Upper lobe of left lung (tissue), 6 donors: ENCODE data around the gene ADCY3. TPM values are rescaled to one million over a fixed set of nuclear protein-coding genes. Genes with fewer than 3 reads are reported as not detected.
A peak's percentile ranks its signal among the peaks of the same experiment; 100 is the strongest.

ENCODE experiments used
- ATAC-seq, 2 donors: fragments of 200-7000 bp; cut with Tn5 transposase; one replicate each; pipeline ENCODE4 v1.9.1; 2022; ENCODE audit warnings: mild to moderate bottlenecking in 2 of 2, moderate library complexity in 2 of 2; ENCODE audit not compliant: low FRiP score in 2 of 2
- DNase-seq, 2 donors: peaks; one replicate each; pipeline ENCODE4 v3.0.0-alpha.2; 2019 to 2020
- H3K27ac ChIP-seq, 4 donors: fragments of 200-600 bp; sonication (generic); one replicate each; pipeline ENCODE4 v1.5.1; 2016 to 2019
- H3K27me3 ChIP-seq, 4 donors: fragments of 200-600 bp; sonication (generic); one replicate each; pipeline ENCODE4 v1.5.1; 2017 to 2019
- H3K36me3 ChIP-seq, 4 donors: fragments of 200-600 bp; sonication (generic); one replicate each; pipeline ENCODE4 v1.5.1; 2016 to 2019
- H3K4me1 ChIP-seq, 4 donors: fragments of 200-600 bp; sonication (generic); one replicate each; pipeline ENCODE4 v1.5.1; 2018 to 2019
- H3K4me3 ChIP-seq, 4 donors: fragments of 200-600 bp; sonication (generic); one replicate each; pipeline ENCODE4 v1.5.1; 2017 to 2019; ENCODE audit warnings: mild to moderate bottlenecking in 2 of 4, moderate library complexity in 1 of 4
- H3K9me3 ChIP-seq, 4 donors: fragments of 200-600 bp; sonication (generic); one replicate each; pipeline ENCODE4 v1.5.1; 2018 to 2019
- CTCF ChIP-seq, 6 experiments: fragments of 450-650 bp in 4 of 6; fragments of 200-600 bp in 2 of 6; sonication (generic) in 2 of 6; IDR thresholded peaks; one replicate each; pipeline ENCODE4 v1.5.1; 2016 to 2019; ENCODE audit warnings: antibody characterized with exemption in 6 of 6
- EP300 ChIP-seq, 4 donors: sonication (generic); formaldehyde crosslinking; IDR thresholded peaks; one replicate each; pipeline ENCODE4 v1.5.1; 2017; ENCODE audit warnings: antibody characterized with exemption in 4 of 4, control low read depth in 2 of 4
- POLR2A ChIP-seq, 4 donors: fragments of 450-650 bp; IDR thresholded peaks; one replicate each; pipeline ENCODE4 v1.5.1; 2016 to 2017; ENCODE audit warnings: antibody characterized with exemption in 4 of 4, mild to moderate bottlenecking in 2 of 4
- POLR2AphosphoS5 ChIP-seq, 2 donors: sonication (generic); formaldehyde crosslinking; IDR thresholded peaks; one replicate each; pipeline ENCODE4 v1.5.1; 2017; ENCODE audit warnings: antibody characterized with exemption in 2 of 2
- WGBS, 2 donors: methylation state at CpG; one replicate each; pipeline ENCODE4 v1.1.5; 2017 to 2018; 5-methylcytosine and 5-hydroxymethylcytosine counted together
- total RNA-seq, 6 donors: library from RNA; depleted of rRNA in 4 of 6; stranded (reverse); fragments of >200 nt in 4 of 6; gene quantifications; one replicate each; pipeline versions ENCODE4 v1.1.0 to v1.2.1, GENCODE V29; 2016 to 2021
- donor health status: DM: no; HTN: no; CAD: no; lungs with moderate emphysema.
- donor health status: DM: no; HTN: yes; CAD: no; lungs with severe emphysema.

The ADCY3 gene
- total RNA-seq, 6 donors from 2014 or later: 17.5 to 83.5 (median 36.5) TPM

- Histone ChIP-seq H3K9me3 (no peaks in the 10 kb centered on the region), H3K36me3 (no peaks in the 10 kb centered on the region), H3K27me3 (no peaks in the 10 kb centered on the region), H3K4me1 (no peaks in the 10 kb centered on the region), H3K4me3 (no peak overlapping the region), H3K27ac (peak overlapping the region in 2 of 4 donors; percentile 12 to 52)
- no peak for TF ChIP-seq EP300 (IDR thresholded peaks at IDR 0.05)
- no peak for TF ChIP-seq POLR2A (IDR thresholded peaks at IDR 0.05)
- TF ChIP-seq POLR2AphosphoS5 (IDR thresholded peaks at IDR 0.05): no peak
- no peak for TF ChIP-seq CTCF (IDR thresholded peaks at IDR 0.05)
- DNase-seq: no peak
- ATAC-seq: no peak
- 90 to 91% methylated on average over 10 of the region's 10 CpGs for WGBS, 2 donors
Measured at GRCh38 chr2:24878341-24878740, 41.7 kb downstream of the ADCY3 start.

DNA sequence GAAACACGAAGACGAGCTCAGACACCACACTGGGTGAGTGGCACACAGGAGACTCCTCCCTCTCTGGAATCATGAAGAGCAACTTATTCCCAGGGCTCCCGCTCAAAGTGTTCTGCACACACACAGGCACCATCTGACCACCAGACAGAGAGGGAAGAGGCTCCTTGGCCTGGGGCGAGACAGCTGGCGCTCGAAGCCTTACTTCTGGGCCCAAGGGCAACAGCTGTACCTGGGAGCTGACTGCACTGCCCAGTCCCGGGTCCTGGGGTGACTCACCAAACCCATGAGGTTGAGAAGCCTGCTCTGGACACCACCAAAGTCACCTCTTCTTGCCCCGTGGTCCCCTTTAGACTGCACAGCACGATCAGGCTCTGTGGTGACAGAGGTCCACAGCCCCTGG lies 42.4 kb downstream of the ADCY3 start:
- H3K9me3 ChIP-seq: no peaks in the 10 kb centered on the region
- H3K27ac ChIP-seq: peak overlapping the region in 2 of 4 donors; percentile 11 to 54
- peaks cover 0 to 2% (median 0%) of the 10 kb centered on the region in 4 donors for H3K4me1 ChIP-seq
- H3K27me3 ChIP-seq: no peaks in the 10 kb centered on the region
- H3K36me3 ChIP-seq: no peaks in the 10 kb centered on the region
- TF ChIP-seq CTCF (IDR thresholded peaks at IDR 0.05) (no peak), POLR2A (IDR thresholded peaks at IDR 0.05) (no peak), EP300 (IDR thresholded peaks at IDR 0.05) (no peak), POLR2AphosphoS5 (IDR thresholded peaks at IDR 0.05) (no peak)
- no peak overlapping the region for H3K4me3 ChIP-seq
- ATAC-seq: no peak
- no peak for DNase-seq
- WGBS, 2 donors: 82 to 88% methylated on average over 8 to 9 of the region's 9 CpGs

DNA sequence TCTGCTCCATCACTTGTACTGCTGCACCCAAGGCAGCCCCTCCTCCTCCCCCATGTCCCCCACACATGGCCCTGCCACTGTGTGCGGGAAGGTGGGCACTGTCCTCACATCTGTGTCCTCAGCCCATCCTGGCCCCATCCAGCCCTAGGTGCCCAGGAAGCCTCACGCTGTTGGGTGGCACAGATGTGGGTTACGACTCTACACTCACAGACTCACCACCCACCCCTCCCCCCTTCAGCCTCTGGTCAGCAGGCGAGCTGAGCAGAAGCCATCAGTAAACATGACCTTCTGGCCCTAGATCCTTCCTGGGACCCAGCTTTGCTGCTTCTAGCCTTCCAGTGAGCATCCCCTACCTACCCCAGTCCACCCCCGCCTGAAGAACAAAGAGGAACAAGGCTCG lies 43.0 kb downstream of the ADCY3 start:
- no peaks in the 10 kb centered on the region for H3K9me3 ChIP-seq
- H3K27ac ChIP-seq: peak overlapping the region in 2 of 4 donors; percentile 11 to 54
- no peak for ATAC-seq
- H3K36me3 ChIP-seq: no peaks in the 10 kb centered on the region
- DNase-seq: no peak
- H3K27me3 ChIP-seq: no peaks in the 10 kb centered on the region
- 82 to 100% methylated on average over 6 of the region's 6 CpGs for WGBS, 2 donors
- H3K4me3 ChIP-seq: no peak overlapping the region
- peaks cover 0 to 7% (median 5%) of the 10 kb centered on the region in 4 donors for H3K4me1 ChIP-seq
- TF ChIP-seq EP300 (IDR thresholded peaks at IDR 0.05) (no peak), POLR2AphosphoS5 (IDR thresholded peaks at IDR 0.05) (no peak), POLR2A (IDR thresholded peaks at IDR 0.05) (no peak), CTCF (IDR thresholded peaks at IDR 0.05) (no peak)

DNA sequence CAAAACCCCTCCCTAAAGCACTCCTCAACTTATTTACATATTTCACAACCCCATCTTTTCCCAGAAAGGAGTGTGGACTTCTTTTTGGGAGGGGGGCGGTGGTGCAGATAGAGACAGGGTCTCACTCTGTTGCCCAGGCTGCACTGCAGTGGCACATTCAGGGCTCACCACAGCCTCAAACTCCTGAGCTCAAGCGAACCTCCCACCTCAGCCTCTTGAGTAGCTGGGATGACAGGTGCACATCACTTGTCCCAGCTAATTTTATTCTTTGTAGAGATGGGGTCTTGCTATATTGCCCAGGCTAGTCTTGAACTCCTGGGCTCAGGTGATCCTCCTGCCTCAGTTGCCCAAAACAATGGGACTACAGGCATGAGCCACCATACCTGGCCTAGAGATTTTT lies 44.1 kb downstream of the ADCY3 start:
- Histone ChIP-seq H3K36me3 (no peaks in the 10 kb centered on the region), H3K27me3 (no peaks in the 10 kb centered on the region), H3K27ac (no peak overlapping the region), H3K9me3 (no peaks in the 10 kb centered on the region), H3K4me3 (no peak overlapping the region), H3K4me1 (peaks cover 0 to 8% (median 7%) of the 10 kb centered on the region in 4 donors)
- DNase-seq (no peak), ATAC-seq (no peak)
- TF ChIP-seq POLR2A (IDR thresholded peaks at IDR 0.05) (no peak), POLR2AphosphoS5 (IDR thresholded peaks at IDR 0.05) (no peak), CTCF (IDR thresholded peaks at IDR 0.05) (no peak), EP300 (IDR thresholded peaks at IDR 0.05) (no peak)
- WGBS, 2 donors: 83 to 97% methylated on average over 2 of the region's 2 CpGs

- peak overlapping the region in 1 of 4 donors; percentile 15 for H3K27ac ChIP-seq
- no peaks in the 10 kb centered on the region for H3K9me3 ChIP-seq
- H3K4me3 ChIP-seq: no peak overlapping the region
- H3K4me1 ChIP-seq: peaks cover 0 to 8% (median 7%) of the 10 kb centered on the region in 4 donors
- no peak for TF ChIP-seq POLR2A (IDR thresholded peaks at IDR 0.05)
- TF ChIP-seq CTCF (IDR thresholded peaks at IDR 0.05): no peak
- TF ChIP-seq EP300 (IDR thresholded peaks at IDR 0.05): no peak
- TF ChIP-seq POLR2AphosphoS5 (IDR thresholded peaks at IDR 0.05): no peak
- DNase-seq: no peak
- H3K27me3 ChIP-seq: no peaks in the 10 kb centered on the region
- ATAC-seq: no peak
- WGBS, 2 donors: 88 to 95% methylated on average over 6 to 9 of the region's 10 CpGs
- no peaks in the 10 kb centered on the region for H3K36me3 ChIP-seq
Measured at GRCh38 chr2:24875272-24875671, 44.8 kb downstream of the ADCY3 start.
